GM12801 (cell line): ENCODE results near the gene NELL1.

Experiments
- TF ChIP-seq, protein P1 (sequence below): IDR thresholded peaks from one replicate; pipeline ENCODE4 v1.5.1; 2011; ENCODE audit warnings: control low read depth; ENCODE audit not compliant: insufficient read length; ENCODE audit errors: extremely low read depth

NELL1 gene

DNA sequence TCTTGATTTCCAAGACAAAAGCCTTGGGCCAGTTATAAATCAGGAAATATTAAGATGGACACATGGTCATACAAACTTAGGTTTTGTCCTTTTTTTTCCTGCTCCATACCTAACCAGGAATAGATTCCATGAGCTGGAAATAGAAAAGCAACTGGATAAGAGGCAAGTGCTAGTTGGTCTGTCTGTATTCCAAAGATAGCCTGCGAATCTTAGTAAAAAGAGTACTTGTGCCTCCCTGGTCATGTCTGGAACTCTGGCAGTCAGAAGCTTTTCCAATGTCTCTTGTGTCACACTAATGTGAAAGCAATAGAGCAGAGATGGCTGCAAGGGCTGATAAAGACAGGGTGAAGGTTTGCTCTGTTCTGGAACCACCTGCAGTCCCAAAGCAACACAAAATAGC, 933.3 kb downstream of the NELL1 start:
- TF ChIP-seq, protein P1, sequence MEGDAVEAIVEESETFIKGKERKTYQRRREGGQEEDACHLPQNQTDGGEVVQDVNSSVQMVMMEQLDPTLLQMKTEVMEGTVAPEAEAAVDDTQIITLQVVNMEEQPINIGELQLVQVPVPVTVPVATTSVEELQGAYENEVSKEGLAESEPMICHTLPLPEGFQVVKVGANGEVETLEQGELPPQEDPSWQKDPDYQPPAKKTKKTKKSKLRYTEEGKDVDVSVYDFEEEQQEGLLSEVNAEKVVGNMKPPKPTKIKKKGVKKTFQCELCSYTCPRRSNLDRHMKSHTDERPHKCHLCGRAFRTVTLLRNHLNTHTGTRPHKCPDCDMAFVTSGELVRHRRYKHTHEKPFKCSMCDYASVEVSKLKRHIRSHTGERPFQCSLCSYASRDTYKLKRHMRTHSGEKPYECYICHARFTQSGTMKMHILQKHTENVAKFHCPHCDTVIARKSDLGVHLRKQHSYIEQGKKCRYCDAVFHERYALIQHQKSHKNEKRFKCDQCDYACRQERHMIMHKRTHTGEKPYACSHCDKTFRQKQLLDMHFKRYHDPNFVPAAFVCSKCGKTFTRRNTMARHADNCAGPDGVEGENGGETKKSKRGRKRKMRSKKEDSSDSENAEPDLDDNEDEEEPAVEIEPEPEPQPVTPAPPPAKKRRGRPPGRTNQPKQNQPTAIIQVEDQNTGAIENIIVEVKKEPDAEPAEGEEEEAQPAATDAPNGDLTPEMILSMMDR = no peak

DNA sequence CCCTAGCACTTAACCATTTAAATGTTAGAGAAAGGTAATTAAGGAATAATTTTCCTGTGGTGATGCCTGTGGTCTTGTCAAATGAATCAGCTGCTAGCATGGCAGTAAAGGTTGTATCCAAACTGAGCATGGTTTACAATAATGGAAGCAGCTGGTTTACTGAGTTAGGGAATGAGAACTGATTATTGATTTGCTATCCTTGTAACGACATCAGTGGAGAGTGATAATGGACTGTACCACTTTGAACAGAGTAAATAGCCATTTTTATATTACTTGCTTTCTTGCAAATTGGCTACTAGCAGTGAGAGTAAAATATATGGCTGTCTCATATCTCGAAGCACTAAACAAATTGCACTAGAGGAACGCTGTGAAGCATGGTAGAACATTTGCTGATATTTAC, 934.5 kb downstream of the NELL1 start:
- TF ChIP-seq, protein P1 = no peak

DNA sequence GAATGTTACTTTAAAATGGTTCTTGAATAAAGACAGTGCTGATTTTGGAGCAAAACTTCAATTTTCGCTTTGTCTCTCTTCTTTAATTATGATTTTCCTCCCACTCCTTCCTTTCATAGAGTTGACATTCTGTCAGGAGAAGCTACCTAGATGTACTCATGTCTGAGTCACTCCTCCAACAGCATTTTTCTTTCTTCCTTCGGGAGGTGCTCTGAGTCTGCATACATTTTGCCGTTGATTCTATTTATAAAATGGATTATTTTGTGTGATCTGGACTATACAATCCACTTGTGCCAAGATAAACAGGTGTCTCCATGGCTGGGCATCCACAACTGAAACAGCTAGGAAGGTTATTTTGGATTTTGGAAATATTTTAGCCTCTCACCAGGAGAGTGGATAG, 935.2 kb downstream of the NELL1 start:
- TF ChIP-seq, protein P1 = no peak

DNA sequence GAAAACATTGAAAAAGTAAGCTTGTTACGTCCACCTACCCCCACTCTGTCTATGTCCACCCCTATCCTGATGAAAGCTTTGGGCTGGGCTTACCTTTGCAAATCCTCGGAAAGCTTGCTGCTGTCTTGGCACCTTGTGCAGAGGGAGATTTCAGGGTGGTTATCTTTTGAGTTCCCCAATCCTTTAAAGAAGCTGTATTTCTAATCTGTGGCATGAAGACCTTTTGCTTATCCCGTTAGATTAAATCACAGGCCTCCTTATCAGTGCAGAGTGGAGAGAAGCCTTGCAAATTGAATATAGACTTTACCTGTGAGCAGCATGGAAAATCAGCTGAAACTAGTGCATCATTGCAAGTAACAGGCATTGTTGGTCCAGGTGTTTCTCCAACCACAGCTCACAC, 942.9 kb downstream of the NELL1 start:
- TF ChIP-seq, protein P1 = no peak

DNA sequence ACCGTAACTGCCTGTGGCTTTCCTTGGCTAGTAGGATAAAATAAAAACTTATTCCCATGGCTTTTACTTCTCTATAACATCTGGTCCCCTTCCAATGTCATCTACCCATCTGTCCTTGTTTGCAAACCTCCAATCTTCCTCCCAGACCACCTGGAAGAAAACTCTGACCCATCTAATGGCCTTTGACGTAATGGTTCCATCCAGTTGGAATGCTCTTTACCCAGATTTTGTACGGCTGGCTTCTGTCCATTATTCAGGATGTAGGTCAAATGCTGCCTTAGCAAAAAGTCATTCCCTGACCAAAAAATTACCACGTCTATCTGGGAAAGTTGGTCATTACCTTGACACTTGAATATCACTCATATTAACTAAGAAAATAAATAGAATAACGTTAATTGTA, 945.6 kb downstream of the NELL1 start:
- TF ChIP-seq, protein P1 = no peak

DNA sequence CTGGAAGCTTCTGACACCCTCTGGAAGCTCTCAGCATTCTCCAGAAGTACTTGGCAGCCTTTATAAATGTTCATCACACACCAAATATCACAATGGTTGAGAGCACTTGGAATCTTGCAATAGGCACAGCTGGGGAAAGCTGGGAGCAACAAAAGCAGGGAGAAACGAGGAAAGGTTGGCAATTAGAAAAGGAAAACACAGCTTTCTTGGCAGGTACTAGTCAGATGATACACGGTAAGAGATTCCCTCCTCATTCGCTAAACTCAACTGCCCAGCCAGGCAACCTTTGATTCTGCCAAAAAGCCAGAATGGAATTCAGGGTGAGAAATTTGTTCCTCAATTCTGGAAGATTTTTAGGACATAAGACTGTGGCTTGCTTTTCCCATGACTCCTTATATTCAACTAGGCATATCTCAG, 946.6 kb downstream of the NELL1 start:
- TF ChIP-seq, protein P1 = no peak

DNA sequence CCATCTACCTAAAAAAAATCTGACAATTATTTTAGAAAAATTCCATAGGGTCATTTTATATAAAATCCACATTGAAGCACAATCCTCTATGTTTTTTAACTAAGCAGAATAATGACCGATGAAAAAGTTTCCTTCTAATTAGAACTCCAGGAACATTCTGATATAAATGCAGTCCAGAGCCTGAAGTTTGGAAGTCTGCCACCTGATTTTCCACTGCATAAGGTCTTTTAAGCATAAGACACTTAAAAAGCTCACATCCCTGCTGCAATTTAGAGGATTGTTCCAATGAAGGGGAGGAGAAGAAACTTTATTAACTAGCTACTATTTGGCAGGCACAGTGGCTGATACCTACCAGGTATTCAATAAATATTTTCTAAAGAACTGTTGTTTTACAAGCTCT, 953.2 kb downstream of the NELL1 start:
- TF ChIP-seq, protein P1 = no peak

DNA sequence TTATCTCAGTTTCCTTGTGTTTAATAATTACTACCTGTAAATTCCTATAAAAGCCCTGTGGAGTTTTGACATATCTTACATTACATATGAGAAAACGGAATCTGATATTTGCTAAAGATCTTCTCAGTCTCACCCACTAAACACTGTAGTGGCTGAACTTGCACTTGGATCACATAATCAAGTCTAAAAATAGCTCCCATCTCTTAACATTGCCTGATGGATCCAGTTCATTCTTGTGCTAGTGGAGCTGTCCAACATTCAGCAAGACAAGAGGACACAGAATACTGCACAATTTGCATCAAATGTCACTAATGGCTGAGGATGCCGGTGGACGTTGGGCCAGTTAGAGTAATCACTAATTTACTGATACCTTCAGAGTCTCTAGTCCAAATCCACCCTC, 953.6 kb downstream of the NELL1 start:
- TF ChIP-seq, protein P1 = no peak
